LNCAP (cell line): ENCODE data around the gene DAB1.

Experiments
- TF ChIP-seq, protein P1 (sequence below): fragments of 450-650 bp; IDR thresholded peaks from 2 replicates; pipeline ENCODE4 v1.5.1; 2017; ENCODE audit warnings: mild to moderate bottlenecking

DAB1 gene

DNA sequence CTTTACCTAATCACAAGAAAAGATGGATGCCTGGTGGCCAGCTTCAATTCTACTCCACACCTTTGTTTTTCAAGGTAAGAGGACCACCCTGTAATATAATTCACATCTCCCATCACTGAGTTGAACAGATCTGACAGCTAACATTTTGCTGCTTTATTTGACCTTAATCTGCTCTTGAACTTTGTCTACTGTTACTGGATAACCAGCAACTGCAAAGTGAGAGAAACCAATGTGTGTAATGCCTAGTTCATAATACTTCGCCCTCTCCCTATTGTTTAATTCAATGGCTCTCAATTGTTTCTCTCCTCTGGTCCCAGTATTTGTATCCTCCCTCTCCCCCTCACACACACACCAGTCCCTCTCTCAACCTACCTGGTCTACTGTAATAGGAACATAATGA lies 214.4 kb downstream of the DAB1 start:
- TF ChIP-seq, protein P1, sequence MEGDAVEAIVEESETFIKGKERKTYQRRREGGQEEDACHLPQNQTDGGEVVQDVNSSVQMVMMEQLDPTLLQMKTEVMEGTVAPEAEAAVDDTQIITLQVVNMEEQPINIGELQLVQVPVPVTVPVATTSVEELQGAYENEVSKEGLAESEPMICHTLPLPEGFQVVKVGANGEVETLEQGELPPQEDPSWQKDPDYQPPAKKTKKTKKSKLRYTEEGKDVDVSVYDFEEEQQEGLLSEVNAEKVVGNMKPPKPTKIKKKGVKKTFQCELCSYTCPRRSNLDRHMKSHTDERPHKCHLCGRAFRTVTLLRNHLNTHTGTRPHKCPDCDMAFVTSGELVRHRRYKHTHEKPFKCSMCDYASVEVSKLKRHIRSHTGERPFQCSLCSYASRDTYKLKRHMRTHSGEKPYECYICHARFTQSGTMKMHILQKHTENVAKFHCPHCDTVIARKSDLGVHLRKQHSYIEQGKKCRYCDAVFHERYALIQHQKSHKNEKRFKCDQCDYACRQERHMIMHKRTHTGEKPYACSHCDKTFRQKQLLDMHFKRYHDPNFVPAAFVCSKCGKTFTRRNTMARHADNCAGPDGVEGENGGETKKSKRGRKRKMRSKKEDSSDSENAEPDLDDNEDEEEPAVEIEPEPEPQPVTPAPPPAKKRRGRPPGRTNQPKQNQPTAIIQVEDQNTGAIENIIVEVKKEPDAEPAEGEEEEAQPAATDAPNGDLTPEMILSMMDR: no peak

DNA sequence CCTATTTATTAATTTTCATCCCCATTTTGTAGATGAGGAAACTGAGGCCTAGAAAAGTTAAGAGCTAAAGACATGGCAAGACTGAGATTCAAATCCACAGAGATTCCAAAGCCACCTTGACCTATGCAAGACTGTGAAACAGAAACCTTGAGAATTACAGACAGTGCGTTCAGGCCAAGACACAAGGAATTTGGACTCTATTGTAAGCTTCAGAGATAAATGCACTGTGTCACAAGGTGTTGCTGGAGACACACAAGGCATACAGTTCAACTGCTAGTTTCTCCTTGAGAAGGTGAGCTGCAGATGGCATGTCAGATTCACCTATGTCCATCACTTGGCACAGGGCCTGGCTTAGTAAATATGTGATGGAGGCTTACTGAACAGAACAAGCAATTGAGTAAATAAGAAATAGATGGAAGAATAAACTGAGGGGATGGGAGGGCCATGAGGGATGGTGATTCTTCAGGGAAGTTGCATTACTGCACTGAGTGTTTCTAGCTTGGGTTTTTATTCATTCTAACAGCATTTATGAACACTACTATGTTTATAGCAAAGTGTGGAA lies 215.0 kb downstream of the DAB1 start:
- TF ChIP-seq, protein P1: no peak

DNA sequence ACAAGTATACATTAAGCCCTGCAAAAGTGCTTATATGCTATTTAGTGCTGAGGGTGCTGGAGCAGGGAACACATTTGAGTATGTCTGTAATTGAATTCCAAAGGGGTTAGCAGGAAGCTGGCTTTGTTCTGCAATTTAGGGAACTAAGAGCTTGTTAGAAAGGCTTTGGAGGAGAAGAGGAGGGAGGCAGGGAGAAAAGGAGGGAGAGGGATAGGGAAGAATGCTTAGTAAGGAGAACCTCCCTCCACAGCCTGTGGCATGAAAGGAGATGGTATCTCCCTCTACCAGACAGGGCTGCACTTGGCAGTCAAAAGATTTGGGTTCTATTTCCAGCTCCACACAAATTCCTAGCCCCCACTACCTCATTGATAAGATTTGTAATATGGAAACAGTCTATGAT lies 217.8 kb downstream of the DAB1 start:
- TF ChIP-seq, protein P1: no peak

DNA sequence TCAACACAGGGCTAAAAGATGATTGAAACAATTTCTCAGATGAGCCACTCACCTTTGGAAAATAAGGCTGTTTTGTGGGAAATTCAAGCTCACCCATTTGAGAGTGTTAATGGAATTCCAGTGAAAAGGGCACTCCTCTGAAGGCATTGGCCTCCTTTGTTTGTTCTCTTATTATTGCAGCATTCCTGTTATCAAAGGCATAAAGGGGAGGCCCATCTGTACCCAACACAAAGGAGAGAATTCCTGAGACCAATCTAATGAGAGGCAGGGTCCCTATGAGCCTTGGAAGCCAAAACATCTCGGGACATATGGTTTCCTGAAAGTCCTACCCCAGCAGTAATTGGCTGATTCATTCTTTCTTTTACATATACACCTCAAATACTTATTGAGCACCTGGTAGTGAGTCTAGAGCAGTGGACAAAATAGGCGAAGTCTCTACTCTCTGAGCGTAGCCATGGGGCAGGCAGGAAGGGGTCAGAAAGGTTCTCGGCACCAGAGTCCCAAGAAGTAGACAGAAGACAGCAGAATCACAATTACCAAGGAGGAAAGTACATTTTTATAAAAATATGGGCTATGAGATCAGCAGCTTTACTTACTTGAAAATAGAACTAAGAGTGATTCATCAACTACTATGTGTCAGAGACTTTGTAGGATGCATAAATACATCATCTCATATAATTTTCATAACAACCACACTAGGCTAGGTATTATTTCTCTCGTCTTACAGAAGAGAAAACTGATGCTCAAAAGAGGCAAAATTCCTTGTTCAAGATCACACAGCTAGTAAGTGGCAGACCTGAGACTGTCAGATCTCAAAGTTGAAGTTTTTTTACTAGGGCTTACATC lies 218.7 kb downstream of the DAB1 start:
- TF ChIP-seq, protein P1: no peak

DNA sequence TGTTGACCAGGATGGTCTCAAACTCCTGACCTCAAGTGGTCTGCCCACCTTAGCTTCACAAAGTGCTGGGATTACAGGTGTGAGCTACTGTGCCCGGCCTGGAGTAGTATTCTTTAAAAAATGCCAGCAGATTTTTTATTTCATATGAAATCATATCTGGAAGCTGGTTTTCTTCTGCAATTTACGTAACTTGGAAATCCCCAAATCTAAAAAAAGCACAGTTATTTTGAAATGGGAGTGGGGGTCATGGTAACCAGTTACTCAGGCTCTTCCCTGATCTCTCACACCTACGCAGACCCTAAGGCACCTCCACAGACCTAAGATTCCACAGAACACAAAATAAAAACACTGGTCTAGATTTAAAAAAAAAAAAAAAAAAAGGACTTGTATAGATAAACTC lies 219.8 kb downstream of the DAB1 start:
- TF ChIP-seq, protein P1: no peak

DNA sequence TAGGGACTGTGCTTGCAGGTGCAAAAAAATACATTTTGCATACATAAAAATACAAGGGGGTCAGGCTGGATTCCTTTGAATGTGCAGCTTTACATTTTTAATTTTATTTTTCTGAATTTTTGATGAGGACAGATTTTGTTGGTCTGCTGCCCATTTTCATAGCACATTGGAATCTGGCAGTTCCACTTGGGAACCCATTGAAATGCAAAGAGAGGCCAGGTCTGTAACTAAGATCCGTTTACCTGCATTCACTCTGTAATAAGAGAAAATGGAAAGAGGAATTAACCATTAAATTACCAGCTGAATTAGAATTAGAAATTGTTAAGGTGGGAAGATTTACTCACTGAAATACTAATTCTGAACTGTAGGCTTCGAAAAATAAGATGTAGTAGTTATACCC lies 221.6 kb downstream of the DAB1 start:
- TF ChIP-seq, protein P1: no peak

DNA sequence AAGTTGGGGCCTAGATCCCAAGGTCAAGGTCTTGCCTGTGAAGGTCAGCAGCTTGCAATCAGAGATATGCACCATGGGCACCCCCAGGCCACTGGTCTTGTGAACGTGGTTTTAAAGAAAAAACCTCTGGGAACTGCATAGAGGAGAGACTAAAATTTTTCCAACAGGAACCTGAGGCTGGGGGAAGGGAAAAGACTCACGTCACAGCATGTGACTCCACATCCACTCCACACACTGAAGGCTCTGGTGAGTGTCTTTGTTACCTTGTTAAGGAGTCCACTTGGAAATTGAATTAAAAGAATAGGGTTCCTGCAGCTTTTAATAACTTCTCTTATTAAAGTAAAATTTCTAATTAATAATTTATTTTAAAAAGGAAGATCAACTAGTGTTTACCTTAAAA lies 224.9 kb downstream of the DAB1 start:
- TF ChIP-seq, protein P1: no peak
